ENCODE measurements around the gene SBF1.

The SBF1 gene

DNA sequence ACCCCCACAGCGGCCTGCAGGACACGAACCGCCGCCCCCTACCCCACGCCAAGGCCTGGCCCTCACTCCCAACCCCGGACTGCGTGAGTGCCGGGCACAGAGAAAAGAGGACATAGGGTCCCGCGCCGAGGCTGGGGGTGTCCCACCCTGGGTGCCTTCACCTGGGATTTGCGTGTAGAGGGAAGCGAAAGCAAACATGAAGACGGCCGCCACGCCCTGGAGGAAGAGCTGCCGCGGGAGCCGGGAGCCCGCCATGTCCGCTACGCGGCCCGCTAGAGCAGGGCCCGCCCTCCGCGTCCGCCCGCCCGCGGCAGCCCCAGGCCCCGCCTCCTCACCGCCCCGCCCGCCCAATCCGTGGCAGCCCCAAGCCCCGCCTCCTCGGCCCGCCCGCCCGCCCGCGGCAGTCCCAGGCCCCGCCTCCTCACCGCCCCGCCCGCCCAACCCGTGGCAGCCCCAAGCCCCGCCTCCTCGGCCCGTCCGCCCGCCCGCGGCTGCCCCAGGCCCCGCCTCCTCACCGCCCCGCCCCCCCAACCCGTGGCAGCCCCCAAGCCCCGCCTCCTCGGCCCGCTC lies 32.7 kb upstream of the SBF1 start, which contains the start of gene LMF2:
LMF2 (minus strand) TSS at position 282 of the 570 bp plus-strand sequence; CDS start at position 255, 27 bp downstream.
- no peaks in the 10 kb centered on the region for H3K9me3 Mint-ChIP-seq
- peaks cover 12% of the 10 kb centered on the region for H3K4me1 Mint-ChIP-seq
- TF ChIP-seq, protein P1, sequence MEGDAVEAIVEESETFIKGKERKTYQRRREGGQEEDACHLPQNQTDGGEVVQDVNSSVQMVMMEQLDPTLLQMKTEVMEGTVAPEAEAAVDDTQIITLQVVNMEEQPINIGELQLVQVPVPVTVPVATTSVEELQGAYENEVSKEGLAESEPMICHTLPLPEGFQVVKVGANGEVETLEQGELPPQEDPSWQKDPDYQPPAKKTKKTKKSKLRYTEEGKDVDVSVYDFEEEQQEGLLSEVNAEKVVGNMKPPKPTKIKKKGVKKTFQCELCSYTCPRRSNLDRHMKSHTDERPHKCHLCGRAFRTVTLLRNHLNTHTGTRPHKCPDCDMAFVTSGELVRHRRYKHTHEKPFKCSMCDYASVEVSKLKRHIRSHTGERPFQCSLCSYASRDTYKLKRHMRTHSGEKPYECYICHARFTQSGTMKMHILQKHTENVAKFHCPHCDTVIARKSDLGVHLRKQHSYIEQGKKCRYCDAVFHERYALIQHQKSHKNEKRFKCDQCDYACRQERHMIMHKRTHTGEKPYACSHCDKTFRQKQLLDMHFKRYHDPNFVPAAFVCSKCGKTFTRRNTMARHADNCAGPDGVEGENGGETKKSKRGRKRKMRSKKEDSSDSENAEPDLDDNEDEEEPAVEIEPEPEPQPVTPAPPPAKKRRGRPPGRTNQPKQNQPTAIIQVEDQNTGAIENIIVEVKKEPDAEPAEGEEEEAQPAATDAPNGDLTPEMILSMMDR (IDR thresholded peaks at IDR 0.05; ENCODE audit: unreplicated experiment in 3 of 3): no peak
- H3K4me3 Mint-ChIP-seq: peak within 1 kb of the TSS; percentile 95 to 97 (median 96)
- peak within 1 kb of the TSS; percentile 81 to 96 (median 91) for H3K27ac Mint-ChIP-seq
- peaks cover 5% of the 10 kb centered on the region for H3K36me3 Mint-ChIP-seq (ENCODE audit: low read depth)
- no peaks in the 10 kb centered on the region for H3K27me3 Mint-ChIP-seq (ENCODE audit: low read depth)

DNA sequence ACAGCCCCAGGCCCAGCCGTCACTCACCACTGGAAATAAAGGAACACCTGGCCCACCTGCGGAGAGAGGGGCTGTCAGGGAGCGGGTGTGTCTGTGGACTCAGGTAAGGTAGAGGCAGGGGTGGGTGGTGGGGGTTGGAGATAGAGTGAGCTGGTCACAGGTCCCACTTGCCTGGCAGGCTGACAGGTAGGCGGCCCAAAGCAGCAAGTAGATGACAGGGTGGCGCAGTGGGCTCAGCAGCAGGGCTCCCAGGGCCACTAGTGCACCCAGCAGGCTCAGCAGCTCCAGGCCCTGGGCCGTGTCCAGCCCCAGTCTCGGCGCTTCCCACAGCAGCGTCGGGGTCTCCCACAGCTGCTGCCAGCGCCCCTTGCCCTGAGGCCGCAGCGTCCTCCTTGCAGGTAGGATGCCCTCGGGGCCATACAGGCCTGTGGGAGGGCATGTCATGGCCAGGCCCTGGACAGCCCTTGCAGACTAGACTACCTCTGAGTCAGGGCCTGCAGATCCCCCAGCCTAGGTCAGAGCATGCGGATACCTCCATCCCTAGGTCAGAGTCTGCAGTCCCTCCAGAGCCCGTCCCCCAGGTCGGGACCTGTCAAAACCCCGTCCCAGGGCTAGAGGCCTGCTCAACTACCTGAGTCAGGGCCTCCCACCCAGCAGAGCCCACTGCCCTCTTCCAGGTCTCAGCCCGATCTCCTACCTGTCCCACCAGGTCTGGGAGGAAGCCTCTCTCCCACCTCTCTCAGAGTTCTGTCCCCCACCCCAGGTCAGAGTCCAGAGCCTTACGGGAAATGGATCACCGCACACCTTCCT lies 32.0 kb upstream of the SBF1 start:
- peaks cover 12% of the 10 kb centered on the region for H3K4me1 Mint-ChIP-seq
- peak overlapping the region; percentile 37 to 75 (median 63) for H3K27ac Mint-ChIP-seq
- H3K36me3 Mint-ChIP-seq (ENCODE audit: low read depth): no peaks in the 10 kb centered on the region
- no peaks in the 10 kb centered on the region for H3K27me3 Mint-ChIP-seq (ENCODE audit: low read depth)
- TF ChIP-seq, protein P1 (IDR thresholded peaks at IDR 0.05; ENCODE audit: unreplicated experiment in 3 of 3): no peak
- H3K4me3 Mint-ChIP-seq: peak overlapping the region; percentile 93 to 97 (median 94)
- no peaks in the 10 kb centered on the region for H3K9me3 Mint-ChIP-seq

DNA sequence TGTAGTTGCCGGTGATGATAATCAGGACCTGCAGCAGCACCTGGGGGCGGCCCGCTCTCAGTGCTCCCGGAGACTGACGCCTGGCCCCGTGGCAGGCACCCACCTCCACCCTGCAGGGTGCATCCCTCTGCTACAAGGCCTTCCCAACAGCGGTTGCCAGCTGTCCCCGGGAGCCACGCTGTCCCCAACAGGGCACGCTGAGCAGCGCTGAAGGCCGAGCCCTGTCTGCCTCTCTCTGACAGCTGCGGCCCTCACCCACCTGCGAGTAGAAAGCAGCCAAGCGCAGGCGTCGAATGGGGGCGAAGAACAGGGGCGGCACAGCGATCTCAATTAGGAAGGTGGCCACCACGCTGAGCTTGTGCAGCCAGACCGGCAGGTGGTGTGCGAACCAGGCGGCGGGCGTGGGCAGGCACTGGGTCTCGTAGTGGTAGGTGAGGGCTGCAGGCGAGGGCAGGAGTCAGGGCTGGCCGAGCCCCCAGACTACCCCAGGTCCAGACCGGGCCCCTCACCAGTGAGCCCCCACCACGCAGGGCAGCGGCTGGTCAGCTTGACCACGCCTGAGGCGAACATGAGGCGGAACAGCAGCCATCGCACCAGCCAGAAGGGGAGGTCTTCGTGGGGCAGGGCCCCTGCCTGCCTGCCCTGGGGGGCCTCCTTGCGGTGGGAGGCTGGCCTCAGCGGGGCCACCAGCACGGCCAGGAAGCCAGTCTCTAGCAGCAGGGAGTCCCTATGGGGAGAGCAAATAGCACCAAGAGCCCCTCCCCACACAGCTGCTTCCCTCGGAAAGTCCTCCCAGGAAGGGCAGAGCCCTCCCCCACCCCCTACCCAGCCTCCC lies 31.2 kb upstream of the SBF1 start:
- peaks cover 12% of the 10 kb centered on the region for H3K4me1 Mint-ChIP-seq
- TF ChIP-seq, protein P1 (IDR thresholded peaks at IDR 0.05; ENCODE audit: unreplicated experiment in 3 of 3): no peak
- no peaks in the 10 kb centered on the region for H3K9me3 Mint-ChIP-seq
- no peaks in the 10 kb centered on the region for H3K36me3 Mint-ChIP-seq (ENCODE audit: low read depth)
- H3K4me3 Mint-ChIP-seq: peak overlapping the region; percentile 93 to 97 (median 94)
- H3K27me3 Mint-ChIP-seq (ENCODE audit: low read depth): no peaks in the 10 kb centered on the region
- H3K27ac Mint-ChIP-seq: no peak overlapping the region

DNA sequence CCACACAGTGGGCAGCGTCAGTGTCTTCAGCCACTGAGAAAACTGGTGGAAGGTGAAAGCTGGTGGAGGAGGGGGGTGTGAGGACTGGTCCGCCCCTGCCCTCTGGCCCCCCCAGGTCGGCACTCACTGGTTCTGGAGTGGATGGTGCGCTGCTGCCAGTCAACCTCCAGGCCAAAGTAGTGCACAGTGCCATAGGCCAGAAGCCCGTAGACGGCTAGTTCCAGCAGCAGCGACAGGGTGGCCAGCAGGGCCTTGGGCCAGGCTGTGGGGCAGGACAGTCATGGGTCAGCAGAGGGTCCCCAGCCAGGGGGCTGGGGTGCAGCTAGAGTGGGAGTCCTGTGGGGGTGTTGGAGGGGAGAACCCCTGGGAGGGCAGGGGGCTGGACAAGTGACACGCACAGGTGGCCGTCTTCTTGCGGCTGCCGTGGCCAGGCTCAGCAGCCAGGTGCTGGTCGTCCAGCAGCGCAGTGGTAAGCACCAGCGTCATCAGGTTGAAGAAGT lies 30.5 kb upstream of the SBF1 start:
- TF ChIP-seq, protein P1 (IDR thresholded peaks at IDR 0.05; ENCODE audit: unreplicated experiment in 3 of 3): no peak
- peak overlapping the region in 2 of 3 experiments; percentile 21 to 41 for H3K4me3 Mint-ChIP-seq
- H3K27me3 Mint-ChIP-seq (ENCODE audit: low read depth): no peaks in the 10 kb centered on the region
- peaks cover 12% of the 10 kb centered on the region for H3K4me1 Mint-ChIP-seq
- no peaks in the 10 kb centered on the region for H3K9me3 Mint-ChIP-seq
- H3K36me3 Mint-ChIP-seq (ENCODE audit: low read depth): no peaks in the 10 kb centered on the region
- no peak overlapping the region for H3K27ac Mint-ChIP-seq

DNA sequence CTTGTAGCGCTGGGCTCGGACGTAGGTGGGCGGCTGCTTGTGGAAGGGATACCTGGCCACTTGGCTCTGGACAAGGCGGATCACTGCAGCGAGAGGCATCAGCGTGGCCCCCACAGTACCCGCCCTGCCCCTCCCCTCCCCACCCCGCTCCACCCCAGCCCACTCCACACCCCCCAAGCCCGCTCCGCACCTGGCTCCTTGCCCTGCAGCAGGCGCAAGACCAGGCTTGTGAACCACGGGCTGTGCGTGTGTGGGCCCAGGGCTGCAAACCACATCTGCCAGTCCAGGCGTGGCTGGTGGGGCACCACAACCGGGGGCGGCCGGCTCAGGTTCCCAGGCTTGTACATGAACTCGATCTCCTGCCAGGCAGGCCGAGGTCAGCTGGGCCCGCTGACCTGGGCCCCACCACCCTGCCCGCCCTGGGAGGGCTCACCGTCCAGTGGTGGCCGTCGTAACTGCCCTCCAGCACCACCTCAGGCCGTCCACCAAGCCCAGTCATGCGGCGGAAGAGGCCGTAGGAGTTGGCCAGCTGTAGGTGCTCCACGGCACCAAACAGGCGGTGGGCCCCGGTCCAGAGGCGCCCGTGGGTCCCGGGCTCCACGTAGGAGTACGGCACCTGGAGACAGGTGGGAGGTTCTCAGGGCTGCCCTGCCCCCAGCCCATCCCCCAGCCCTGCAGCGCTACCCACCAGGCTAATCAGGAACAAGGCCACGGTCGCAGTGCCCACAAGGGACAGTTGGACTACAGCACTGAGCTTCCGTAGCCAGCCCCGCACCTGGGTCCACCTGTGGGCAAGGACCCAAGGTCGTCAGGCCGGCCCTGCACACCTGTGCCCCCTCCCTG lies 29.8 kb upstream of the SBF1 start:
- H3K27ac Mint-ChIP-seq: no peak overlapping the region
- H3K4me3 Mint-ChIP-seq: no peak overlapping the region
- H3K36me3 Mint-ChIP-seq (ENCODE audit: low read depth): no peaks in the 10 kb centered on the region

More for the DNA sequence above, 29.8 kb upstream of the SBF1 start:
- Mint-ChIP-seq H3K4me1 (peaks cover 11% of the 10 kb centered on the region), H3K9me3 (no peaks in the 10 kb centered on the region), H3K27me3 (ENCODE audit: low read depth) (no peaks in the 10 kb centered on the region)
- TF ChIP-seq, protein P1 (IDR thresholded peaks at IDR 0.05; ENCODE audit: unreplicated experiment in 3 of 3): no peak

Measured in nephron (organoid).